ENCODE data around the gene EPB42. TPM values are rescaled to one million over a fixed set of nuclear protein-coding genes. Genes with fewer than 3 reads are reported as not detected.

The EPB42 gene
- total and polyA plus RNA-seq, 8 donors: 1.3 TPM; not detected in 7

DNA sequence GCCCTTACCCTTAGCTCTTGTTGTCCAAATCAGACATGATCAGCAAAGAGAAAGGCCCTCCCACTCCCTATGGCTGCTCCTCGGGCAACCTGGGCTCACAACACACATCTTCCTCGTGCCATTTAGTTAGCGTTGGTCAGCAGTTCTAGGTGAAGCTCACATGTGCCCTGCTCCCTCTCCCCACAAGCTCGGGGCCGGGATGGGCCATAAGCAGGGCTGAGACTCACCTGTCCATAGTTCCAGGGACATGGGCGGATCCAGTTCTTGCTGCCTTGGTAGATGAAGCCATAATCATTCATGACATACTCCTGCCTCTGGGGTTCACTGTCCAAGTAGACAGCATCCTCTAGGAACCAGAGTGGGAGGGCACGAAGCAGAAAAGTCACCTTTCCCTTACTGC, 35.5 kb upstream of the EPB42 start:
- H3K27ac ChIP-seq: no peak overlapping the region
- no peaks in the 10 kb centered on the region for H3K9me3 ChIP-seq
- no peaks in the 10 kb centered on the region for H3K36me3 ChIP-seq
- intact Hi-C loops (cut with DNase I; ENCODE audit: low total_unique reads): no loop called here
- TF ChIP-seq EP300 (IDR thresholded peaks at IDR 0.05): no peak
- TF ChIP-seq, protein P1, sequence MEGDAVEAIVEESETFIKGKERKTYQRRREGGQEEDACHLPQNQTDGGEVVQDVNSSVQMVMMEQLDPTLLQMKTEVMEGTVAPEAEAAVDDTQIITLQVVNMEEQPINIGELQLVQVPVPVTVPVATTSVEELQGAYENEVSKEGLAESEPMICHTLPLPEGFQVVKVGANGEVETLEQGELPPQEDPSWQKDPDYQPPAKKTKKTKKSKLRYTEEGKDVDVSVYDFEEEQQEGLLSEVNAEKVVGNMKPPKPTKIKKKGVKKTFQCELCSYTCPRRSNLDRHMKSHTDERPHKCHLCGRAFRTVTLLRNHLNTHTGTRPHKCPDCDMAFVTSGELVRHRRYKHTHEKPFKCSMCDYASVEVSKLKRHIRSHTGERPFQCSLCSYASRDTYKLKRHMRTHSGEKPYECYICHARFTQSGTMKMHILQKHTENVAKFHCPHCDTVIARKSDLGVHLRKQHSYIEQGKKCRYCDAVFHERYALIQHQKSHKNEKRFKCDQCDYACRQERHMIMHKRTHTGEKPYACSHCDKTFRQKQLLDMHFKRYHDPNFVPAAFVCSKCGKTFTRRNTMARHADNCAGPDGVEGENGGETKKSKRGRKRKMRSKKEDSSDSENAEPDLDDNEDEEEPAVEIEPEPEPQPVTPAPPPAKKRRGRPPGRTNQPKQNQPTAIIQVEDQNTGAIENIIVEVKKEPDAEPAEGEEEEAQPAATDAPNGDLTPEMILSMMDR (IDR thresholded peaks at IDR 0.05): no peak
- no peak for TF ChIP-seq POLR2AphosphoS5 (IDR thresholded peaks at IDR 0.05)
- TF ChIP-seq POLR2A (IDR thresholded peaks at IDR 0.05): no peak
- H3K27me3 ChIP-seq: no peaks in the 10 kb centered on the region
- peaks cover 0 to 5% (median 2%) of the 10 kb centered on the region in 4 donors for H3K4me1 ChIP-seq
- DNase-seq: no peak
- WGBS, 5 donors: 80 to 93% (median 81%) methylated on average over 7 of the region's 7 CpGs
- no peak overlapping the region for H3K4me3 ChIP-seq

DNA sequence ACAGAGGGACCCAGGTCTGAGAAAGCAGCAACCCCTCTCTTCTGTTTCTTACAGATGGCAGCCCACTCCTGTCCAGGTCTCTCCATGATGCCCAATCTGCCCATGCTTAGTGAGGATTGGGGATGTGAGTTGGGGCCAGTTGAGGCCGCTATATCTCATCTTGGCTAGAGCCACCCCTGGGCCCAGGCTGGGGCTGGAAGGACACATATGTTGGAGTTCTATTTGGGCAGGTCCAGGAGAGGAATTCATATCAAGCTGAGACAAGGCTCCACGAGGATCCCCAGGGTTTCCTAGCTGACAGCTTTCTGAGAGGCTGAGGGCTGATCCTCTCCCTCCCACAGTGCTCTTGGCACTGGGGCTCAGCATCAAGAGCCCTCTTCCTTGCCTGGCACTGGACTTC, 34.6 kb upstream of the EPB42 start:
- WGBS, 5 donors: 50 to 80% (median 65%) methylated on average over 2 of the region's 2 CpGs
- no peak for TF ChIP-seq POLR2AphosphoS5 (IDR thresholded peaks at IDR 0.05)
- no peak for TF ChIP-seq POLR2A (IDR thresholded peaks at IDR 0.05)
- TF ChIP-seq EP300 (IDR thresholded peaks at IDR 0.05): no peak
- TF ChIP-seq, protein P1 (IDR thresholded peaks at IDR 0.05): no peak
- Histone ChIP-seq H3K9me3 (no peaks in the 10 kb centered on the region), H3K4me3 (no peak overlapping the region), H3K4me1 (peaks cover 0 to 5% (median 2%) of the 10 kb centered on the region in 4 donors), H3K27ac (no peak overlapping the region), H3K27me3 (no peaks in the 10 kb centered on the region), H3K36me3 (no peaks in the 10 kb centered on the region)
- DNase-seq: no peak
- intact Hi-C loops (cut with DNase I; ENCODE audit: low total_unique reads): no loop called here

DNA sequence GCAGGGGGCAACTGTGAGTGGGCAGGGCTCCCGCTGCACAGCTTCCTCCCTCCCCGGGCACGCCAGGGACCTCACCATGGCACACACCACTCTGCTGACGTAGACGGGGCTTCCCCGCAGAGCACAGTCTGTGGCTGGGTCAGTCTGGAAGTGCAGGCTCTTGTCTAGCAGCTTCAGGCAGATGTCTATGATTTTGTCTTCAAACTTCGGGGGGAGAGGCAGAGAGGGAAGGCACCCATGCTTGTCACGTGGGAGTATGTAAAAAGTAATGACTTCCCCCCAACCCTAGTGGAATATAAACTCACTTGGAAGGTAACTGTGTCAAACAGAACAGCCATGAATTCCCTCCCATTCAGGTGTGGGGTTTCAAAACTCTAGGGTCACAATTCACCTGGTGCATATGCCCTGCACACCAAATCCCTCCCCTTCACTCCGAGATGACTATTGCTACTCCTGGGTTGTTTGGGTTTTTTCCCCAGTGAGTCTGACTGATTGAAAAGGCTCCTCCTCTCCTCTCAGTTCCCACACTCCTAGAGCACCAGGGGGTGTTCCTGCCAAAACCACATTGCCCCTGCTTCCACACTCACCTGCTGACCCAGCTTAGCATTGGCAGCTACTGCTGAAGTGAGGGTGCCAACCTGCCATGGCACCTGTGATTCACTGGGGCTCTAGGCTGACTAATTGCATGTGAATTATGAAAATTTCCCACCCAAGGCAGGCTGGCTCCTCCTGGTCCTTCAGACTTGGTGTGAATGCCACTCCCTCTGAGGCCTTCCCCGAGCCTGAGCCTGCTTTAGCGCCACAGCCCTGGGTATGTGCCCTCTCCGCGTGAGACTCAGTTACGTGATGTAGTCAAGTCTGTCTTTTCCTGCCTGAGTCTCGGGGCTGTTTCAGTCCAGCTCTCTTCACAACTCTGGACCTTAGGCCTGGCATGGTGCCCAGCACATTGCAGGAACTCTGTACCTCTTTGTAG, 32.9 kb upstream of the EPB42 start:
- Histone ChIP-seq H3K4me1 (peaks cover 0 to 5% (median 2%) of the 10 kb centered on the region in 4 donors), H3K4me3 (no peak overlapping the region), H3K27me3 (no peaks in the 10 kb centered on the region), H3K36me3 (no peaks in the 10 kb centered on the region), H3K9me3 (no peaks in the 10 kb centered on the region), H3K27ac (no peak overlapping the region)
- WGBS, 5 donors: 46 to 57% (median 51%) methylated on average over 13 to 15 of the region's 15 CpGs
- DNase-seq: peak; percentile 42 to 56
- no peak for TF ChIP-seq POLR2A (IDR thresholded peaks at IDR 0.05)
- TF ChIP-seq POLR2AphosphoS5 (IDR thresholded peaks at IDR 0.05): no peak
- TF ChIP-seq, protein P1 (IDR thresholded peaks at IDR 0.05): no peak
- TF ChIP-seq EP300 (IDR thresholded peaks at IDR 0.05): no peak
- intact Hi-C loops (cut with DNase I; ENCODE audit: low total_unique reads): no loop called here

DNA sequence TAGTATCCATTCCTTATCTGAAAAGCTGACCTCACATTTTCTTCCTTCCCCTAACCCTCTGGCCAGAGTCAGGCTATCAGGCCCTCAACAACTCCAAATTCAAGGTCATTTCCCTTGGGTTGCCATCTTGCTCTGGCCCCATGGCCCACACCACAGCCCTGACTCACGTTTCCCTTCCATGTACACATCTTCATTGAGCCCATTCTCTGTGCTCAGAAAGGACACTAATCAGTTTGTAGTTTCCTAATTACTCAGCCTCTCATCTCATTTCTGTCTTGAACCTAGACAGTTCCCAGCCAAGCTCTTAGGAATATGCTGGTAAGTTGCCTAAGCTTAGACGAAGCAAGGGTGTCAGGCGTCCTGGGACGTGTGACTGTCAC, 31.0 kb upstream of the EPB42 start:
- H3K4me3 ChIP-seq: no peak overlapping the region
- H3K36me3 ChIP-seq: no peaks in the 10 kb centered on the region
- intact Hi-C loops (cut with DNase I; ENCODE audit: low total_unique reads): no loop called here
- H3K27ac ChIP-seq: no peak overlapping the region
- TF ChIP-seq, protein P1 (IDR thresholded peaks at IDR 0.05): no peak
- TF ChIP-seq POLR2AphosphoS5 (IDR thresholded peaks at IDR 0.05) (no peak), POLR2A (IDR thresholded peaks at IDR 0.05) (no peak), EP300 (IDR thresholded peaks at IDR 0.05) (no peak)
- no peak for DNase-seq
- H3K27me3 ChIP-seq: no peaks in the 10 kb centered on the region
- peaks cover 0 to 5% (median 2%) of the 10 kb centered on the region in 4 donors for H3K4me1 ChIP-seq
- no peaks in the 10 kb centered on the region for H3K9me3 ChIP-seq
- 79 to 93% (median 82%) methylated on average over 4 of the region's 4 CpGs for WGBS, 5 donors

Data from stomach (tissue), 9 donors.